Nephron progenitor cell (in vitro differentiated cells): Measurements from ENCODE around the gene CHL1.

ENCODE experiments used
- DNase-seq: peaks from one replicate; pipeline ENCODE4 v3.0.0; 2021
- H3K27ac Mint-ChIP-seq: 2 replicates; pipeline ENCODE4 v1.8.0; 2021; ENCODE audit warnings: mild to moderate bottlenecking, moderate library complexity, mixed read lengths
- H3K27me3 Mint-ChIP-seq: 2 replicates; pipeline ENCODE4 v1.8.0; 2021; ENCODE audit warnings: mild to moderate bottlenecking, low read depth, mixed read lengths; ENCODE audit not compliant: poor library complexity
- H3K36me3 Mint-ChIP-seq: 2 replicates; pipeline ENCODE4 v1.8.0; 2021; ENCODE audit warnings: low read depth, mixed read lengths
- H3K4me1 Mint-ChIP-seq: 2 replicates; pipeline ENCODE4 v1.8.0; 2021; ENCODE audit warnings: mixed read lengths
- H3K4me3 Mint-ChIP-seq: 2 replicates; pipeline ENCODE4 v1.8.0; 2021; ENCODE audit warnings: mild to moderate bottlenecking, moderate library complexity, mixed read lengths
- H3K9me3 Mint-ChIP-seq: 2 replicates; pipeline ENCODE4 v1.8.0; 2021; ENCODE audit warnings: mild to moderate bottlenecking, moderate library complexity, mixed read lengths
- CTCF ChIP-seq: fragments of 200-600 bp; sonication (generic); IDR thresholded peaks from 2 replicates; pipeline ENCODE4 v1.5.0; 2021; ENCODE audit warnings: antibody characterized with exemption

Gene CHL1

DNA sequence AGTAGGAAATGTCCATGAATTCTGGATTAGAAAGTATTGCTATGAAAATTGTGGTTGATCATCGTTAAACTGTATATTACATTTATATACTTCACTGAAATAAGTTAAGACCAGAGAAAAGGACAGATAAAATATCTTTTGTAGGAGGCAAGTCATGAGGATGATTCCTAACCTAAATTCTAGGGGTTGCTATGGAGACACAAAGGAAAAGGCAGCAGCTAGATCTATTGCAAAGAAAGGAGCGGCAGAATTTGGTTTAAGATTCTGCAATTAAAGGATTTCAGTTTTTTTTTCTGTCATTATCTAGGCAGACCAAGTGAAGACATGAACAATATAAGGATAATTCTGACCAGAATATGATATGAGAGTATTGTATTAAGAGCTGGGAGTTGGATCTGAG, 136.1 kb downstream of the CHL1 start:
- H3K4me3 Mint-ChIP-seq = no peak overlapping the region
- no peaks in the 10 kb centered on the region for H3K36me3 Mint-ChIP-seq
- peaks cover 3% of the 10 kb centered on the region for H3K27me3 Mint-ChIP-seq
- no peaks in the 10 kb centered on the region for H3K4me1 Mint-ChIP-seq
- H3K27ac Mint-ChIP-seq = no peak overlapping the region
- no peak for DNase-seq
- no peak for TF ChIP-seq CTCF
- no peaks in the 10 kb centered on the region for H3K9me3 Mint-ChIP-seq

- DNase-seq = no peak
- no peak overlapping the region for H3K4me3 Mint-ChIP-seq
- H3K27ac Mint-ChIP-seq = no peak overlapping the region
- H3K4me1 Mint-ChIP-seq = no peaks in the 10 kb centered on the region
- H3K9me3 Mint-ChIP-seq = no peaks in the 10 kb centered on the region
- no peaks in the 10 kb centered on the region for H3K36me3 Mint-ChIP-seq
- peaks cover 3% of the 10 kb centered on the region for H3K27me3 Mint-ChIP-seq
- TF ChIP-seq CTCF = no peak
These were observed 138.7 kb downstream of the CHL1 start for GRCh38 chr3:335240-335639.

DNA sequence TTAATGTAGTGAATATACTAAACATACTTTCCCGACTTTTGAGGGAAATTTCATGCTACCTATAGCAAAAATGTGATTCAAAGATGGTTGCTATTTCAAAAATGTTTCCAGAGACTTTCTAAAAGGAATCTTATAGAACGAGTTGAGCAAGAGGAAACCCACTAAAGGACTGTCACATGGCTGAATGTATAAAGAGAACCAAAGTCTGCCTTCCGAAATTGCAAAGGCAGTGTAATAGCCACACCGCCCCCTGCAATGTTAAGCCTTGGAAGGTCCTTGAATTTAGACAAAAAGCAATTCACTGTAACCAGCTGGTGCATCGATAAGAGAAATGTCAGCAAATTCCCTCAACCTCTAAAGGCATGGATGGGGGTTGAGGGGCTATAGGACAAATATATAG, 142.8 kb downstream of the CHL1 start:
- H3K4me1 Mint-ChIP-seq = no peaks in the 10 kb centered on the region
- peaks cover 3% of the 10 kb centered on the region for H3K27me3 Mint-ChIP-seq
- no peaks in the 10 kb centered on the region for H3K36me3 Mint-ChIP-seq
- H3K9me3 Mint-ChIP-seq = no peaks in the 10 kb centered on the region
- H3K4me3 Mint-ChIP-seq = no peak overlapping the region
- TF ChIP-seq CTCF = no peak
- DNase-seq = no peak
- no peak overlapping the region for H3K27ac Mint-ChIP-seq

DNA sequence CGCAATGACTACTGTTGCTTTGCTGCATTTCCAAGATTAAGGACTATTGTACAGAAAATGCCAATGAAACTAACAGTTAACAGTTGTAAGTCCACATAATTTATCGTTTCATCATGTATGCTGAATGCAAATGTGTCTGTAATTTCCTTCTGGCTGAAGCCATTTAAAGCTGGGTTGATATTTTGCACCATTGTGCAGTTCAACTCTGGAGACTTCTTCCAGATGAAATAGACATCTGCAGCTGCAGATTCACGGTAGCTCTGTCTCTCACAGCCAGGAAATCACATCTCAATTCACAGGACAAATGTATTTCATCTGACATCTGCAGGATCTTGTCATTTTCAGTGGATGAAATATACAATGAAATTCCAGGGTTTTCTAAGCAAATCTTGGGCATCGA, 145.4 kb downstream of the CHL1 start:
- DNase-seq = no peak
- no peak for TF ChIP-seq CTCF
- H3K27me3 Mint-ChIP-seq = no peaks in the 10 kb centered on the region
- H3K36me3 Mint-ChIP-seq = no peaks in the 10 kb centered on the region
- H3K9me3 Mint-ChIP-seq = no peaks in the 10 kb centered on the region
- no peak overlapping the region for H3K4me3 Mint-ChIP-seq
- no peaks in the 10 kb centered on the region for H3K4me1 Mint-ChIP-seq
- H3K27ac Mint-ChIP-seq = no peak overlapping the region

GRCh38 chr3:346186-346585, 149.6 kb downstream of the CHL1 start:
- no peak for DNase-seq
- no peaks in the 10 kb centered on the region for H3K27me3 Mint-ChIP-seq
- no peaks in the 10 kb centered on the region for H3K9me3 Mint-ChIP-seq
- no peak overlapping the region for H3K4me3 Mint-ChIP-seq
- no peak for TF ChIP-seq CTCF
- H3K36me3 Mint-ChIP-seq = no peaks in the 10 kb centered on the region
- no peak overlapping the region for H3K27ac Mint-ChIP-seq
- no peaks in the 10 kb centered on the region for H3K4me1 Mint-ChIP-seq

DNA sequence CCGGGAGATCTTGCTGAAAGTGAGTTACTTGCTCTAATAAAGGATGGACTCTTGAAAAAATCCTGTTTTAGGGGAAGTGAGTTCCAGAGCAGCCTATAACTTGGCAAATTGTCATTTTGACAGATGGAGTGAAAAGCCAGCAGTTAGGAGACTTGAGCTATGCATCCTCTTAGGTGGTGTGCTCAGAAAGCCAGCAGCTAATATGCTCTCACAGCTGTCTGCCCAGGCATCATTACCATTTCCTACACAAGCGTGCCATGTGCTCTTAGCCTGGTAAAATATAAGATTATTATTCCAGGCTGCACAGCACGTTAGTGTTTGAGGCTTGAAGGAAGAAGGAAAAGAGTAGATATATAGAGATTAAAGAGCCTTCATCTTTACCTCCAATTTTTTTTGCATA, 151.0 kb downstream of the CHL1 start:
- no peak overlapping the region for H3K27ac Mint-ChIP-seq
- no peaks in the 10 kb centered on the region for H3K27me3 Mint-ChIP-seq
- H3K36me3 Mint-ChIP-seq = no peaks in the 10 kb centered on the region
- DNase-seq = no peak
- H3K4me1 Mint-ChIP-seq = no peaks in the 10 kb centered on the region
- no peak overlapping the region for H3K4me3 Mint-ChIP-seq
- no peak for TF ChIP-seq CTCF
- no peaks in the 10 kb centered on the region for H3K9me3 Mint-ChIP-seq
